SK-N-MC (cell line): ENCODE results near the gene BARX1.

Experiments used
- EZH2 ChIP-seq: fragments of 200-600 bp; sonication (generic); IDR thresholded peaks from one replicate; pipeline ENCODE4 v1.6.1; 2017; ENCODE audit warnings: antibody characterized with exemption
- POLR2AphosphoS5 ChIP-seq: IDR thresholded peaks from 2 replicates; pipeline ENCODE4 v1.6.1; 2012; ENCODE audit warnings: mild to moderate bottlenecking, low read depth, low read length, borderline replicate concordance

GRCh38 chr9:93994132-93994531 lies 39.0 kb upstream of the BARX1 start:
- TF ChIP-seq EZH2 (no peak), POLR2AphosphoS5 (no peak)
